HL-60 (cell line): ENCODE results near the gene ZNF496.

ENCODE experiments used
- DNase-seq, 2 experiments: peaks; one replicate each; pipeline ENCODE4 v3.0.0-alpha.2; 2010 to 2020; ENCODE audit warnings: low read depth in 1 of 2, low spot score in 1 of 2
- H3K27ac ChIP-seq: fragments of 250-450 bp; sonication (Bioruptor Pico); replicated peaks from 2 replicates; pipeline ENCODE4 v1.5.1; 2020; ENCODE audit warnings: mild to moderate bottlenecking, moderate library complexity
- H3K27me3 ChIP-seq: fragments of 250-450 bp; sonication (Bioruptor Pico); 2 replicates; pipeline ENCODE4 v1.5.1; 2021; ENCODE audit warnings: mild to moderate bottlenecking, moderate library complexity; ENCODE audit not compliant: insufficient read depth, poor library complexity, severe bottlenecking
- H3K4me3 ChIP-seq: replicated peaks from 2 replicates; pipeline ENCODE4 v1.5.1; 2011; ENCODE audit warnings: mild to moderate bottlenecking, control low read depth, low read length; ENCODE audit not compliant: insufficient read depth
- GABPA ChIP-seq: IDR thresholded peaks from 2 replicates; pipeline ENCODE4 v1.6.1; 2012; ENCODE audit warnings: low read depth
- POLR2AphosphoS5 ChIP-seq: IDR thresholded peaks from 2 replicates; pipeline ENCODE4 v1.6.1; 2012; ENCODE audit warnings: low read depth
- SPI1 ChIP-seq: IDR thresholded peaks from 2 replicates; pipeline ENCODE4 v1.6.1; 2012; ENCODE audit warnings: low read depth, mild to moderate bottlenecking, borderline replicate concordance
- TF ChIP-seq, protein P1 (sequence below): IDR thresholded peaks from 2 replicates; pipeline ENCODE4 v1.6.1; 2012; ENCODE audit warnings: low read depth; ENCODE audit not compliant: insufficient replicate concordance
- TF ChIP-seq, protein P2 (sequence below): IDR thresholded peaks from one replicate; pipeline ENCODE4 v1.5.1; 2011; ENCODE audit warnings: low read length, control low read depth, inconsistent platforms; ENCODE audit not compliant: insufficient read depth

Gene ZNF496

GRCh38 chr1:247352175-247352574 is 20.5 kb upstream of the ZNF496 start:
- H3K27ac ChIP-seq, result no peak overlapping the region
- no peak for DNase-seq

DNA sequence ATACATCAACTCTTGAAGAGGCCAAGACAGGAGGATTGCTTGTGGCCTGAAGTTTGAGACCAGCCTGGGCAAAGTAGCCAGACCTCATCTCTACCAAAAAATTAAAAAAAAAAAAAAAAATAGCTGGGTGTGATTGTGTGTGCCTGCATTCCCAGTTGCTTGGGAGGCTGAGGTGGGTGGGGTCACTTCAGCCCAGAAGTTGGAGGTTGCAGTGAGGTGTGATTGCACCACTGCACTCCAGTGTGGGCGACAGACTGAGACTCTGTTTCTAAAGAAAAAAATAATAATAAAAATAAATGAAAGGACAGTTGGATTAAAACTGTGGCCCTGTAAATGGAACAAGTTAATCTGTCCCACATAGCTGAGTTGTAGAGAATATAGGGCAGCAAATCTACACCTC is 18.9 kb upstream of the ZNF496 start:
- TF ChIP-seq, protein P1, sequence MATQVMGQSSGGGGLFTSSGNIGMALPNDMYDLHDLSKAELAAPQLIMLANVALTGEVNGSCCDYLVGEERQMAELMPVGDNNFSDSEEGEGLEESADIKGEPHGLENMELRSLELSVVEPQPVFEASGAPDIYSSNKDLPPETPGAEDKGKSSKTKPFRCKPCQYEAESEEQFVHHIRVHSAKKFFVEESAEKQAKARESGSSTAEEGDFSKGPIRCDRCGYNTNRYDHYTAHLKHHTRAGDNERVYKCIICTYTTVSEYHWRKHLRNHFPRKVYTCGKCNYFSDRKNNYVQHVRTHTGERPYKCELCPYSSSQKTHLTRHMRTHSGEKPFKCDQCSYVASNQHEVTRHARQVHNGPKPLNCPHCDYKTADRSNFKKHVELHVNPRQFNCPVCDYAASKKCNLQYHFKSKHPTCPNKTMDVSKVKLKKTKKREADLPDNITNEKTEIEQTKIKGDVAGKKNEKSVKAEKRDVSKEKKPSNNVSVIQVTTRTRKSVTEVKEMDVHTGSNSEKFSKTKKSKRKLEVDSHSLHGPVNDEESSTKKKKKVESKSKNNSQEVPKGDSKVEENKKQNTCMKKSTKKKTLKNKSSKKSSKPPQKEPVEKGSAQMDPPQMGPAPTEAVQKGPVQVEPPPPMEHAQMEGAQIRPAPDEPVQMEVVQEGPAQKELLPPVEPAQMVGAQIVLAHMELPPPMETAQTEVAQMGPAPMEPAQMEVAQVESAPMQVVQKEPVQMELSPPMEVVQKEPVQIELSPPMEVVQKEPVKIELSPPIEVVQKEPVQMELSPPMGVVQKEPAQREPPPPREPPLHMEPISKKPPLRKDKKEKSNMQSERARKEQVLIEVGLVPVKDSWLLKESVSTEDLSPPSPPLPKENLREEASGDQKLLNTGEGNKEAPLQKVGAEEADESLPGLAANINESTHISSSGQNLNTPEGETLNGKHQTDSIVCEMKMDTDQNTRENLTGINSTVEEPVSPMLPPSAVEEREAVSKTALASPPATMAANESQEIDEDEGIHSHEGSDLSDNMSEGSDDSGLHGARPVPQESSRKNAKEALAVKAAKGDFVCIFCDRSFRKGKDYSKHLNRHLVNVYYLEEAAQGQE, result no peak
- no peak for TF ChIP-seq GABPA
- no peak for TF ChIP-seq SPI1
- TF ChIP-seq, protein P2, sequence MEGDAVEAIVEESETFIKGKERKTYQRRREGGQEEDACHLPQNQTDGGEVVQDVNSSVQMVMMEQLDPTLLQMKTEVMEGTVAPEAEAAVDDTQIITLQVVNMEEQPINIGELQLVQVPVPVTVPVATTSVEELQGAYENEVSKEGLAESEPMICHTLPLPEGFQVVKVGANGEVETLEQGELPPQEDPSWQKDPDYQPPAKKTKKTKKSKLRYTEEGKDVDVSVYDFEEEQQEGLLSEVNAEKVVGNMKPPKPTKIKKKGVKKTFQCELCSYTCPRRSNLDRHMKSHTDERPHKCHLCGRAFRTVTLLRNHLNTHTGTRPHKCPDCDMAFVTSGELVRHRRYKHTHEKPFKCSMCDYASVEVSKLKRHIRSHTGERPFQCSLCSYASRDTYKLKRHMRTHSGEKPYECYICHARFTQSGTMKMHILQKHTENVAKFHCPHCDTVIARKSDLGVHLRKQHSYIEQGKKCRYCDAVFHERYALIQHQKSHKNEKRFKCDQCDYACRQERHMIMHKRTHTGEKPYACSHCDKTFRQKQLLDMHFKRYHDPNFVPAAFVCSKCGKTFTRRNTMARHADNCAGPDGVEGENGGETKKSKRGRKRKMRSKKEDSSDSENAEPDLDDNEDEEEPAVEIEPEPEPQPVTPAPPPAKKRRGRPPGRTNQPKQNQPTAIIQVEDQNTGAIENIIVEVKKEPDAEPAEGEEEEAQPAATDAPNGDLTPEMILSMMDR, result no peak
- no peak for TF ChIP-seq POLR2AphosphoS5
- Histone ChIP-seq H3K27ac (no peak overlapping the region), H3K27me3 (no peaks in the 10 kb centered on the region), H3K4me3 (no peak overlapping the region)
- no peak for DNase-seq

More at GRCh38 chr1:247352175-247352574, 20.5 kb upstream of the ZNF496 start:
- Histone ChIP-seq H3K4me3 (no peak overlapping the region), H3K27me3 (no peaks in the 10 kb centered on the region)
- TF ChIP-seq POLR2AphosphoS5, result no peak
- no peak for TF ChIP-seq SPI1
- TF ChIP-seq, protein P2, result no peak
- TF ChIP-seq GABPA, result no peak
- TF ChIP-seq, protein P1, result no peak

DNA sequence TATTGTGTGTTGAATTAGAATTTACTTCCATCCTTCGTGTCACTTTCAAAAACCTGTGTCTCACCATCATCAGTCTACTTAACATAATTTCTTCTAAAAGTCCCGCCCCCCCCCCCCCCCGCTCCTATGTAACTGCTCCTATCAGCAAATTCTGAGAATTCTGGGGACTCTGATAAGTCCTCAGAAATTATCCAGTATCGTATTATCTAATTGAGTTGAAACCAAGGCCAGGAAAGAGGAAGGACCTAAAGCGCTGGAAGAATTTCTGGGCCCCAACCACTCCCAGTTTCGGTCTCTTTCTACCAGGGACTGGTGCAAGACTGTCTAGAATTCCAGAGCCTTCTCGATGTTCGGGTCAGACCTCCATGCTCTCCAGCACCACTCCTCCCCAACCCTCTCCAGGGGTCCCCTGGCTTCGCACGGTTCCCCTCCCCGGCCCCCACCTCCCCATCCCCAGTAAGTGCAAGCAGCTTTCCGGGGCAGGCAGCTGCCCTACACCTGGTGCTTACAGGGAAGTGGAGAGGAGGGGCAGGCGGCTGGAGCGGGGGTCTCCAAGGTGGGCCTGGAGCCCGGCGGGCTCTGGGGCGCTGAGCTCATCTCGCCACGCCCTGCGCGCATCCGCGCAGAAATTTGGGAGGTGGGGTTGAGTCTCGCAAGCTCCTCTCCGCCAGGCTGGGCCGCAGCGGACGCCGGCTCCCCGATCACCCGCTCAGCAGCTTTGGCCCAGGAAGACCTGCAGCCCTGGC is 16.0 kb upstream of the ZNF496 start:
- Histone ChIP-seq H3K27ac (no peak overlapping the region), H3K27me3 (no peaks in the 10 kb centered on the region), H3K4me3 (no peak overlapping the region)
- DNase-seq, result no peak
- TF ChIP-seq POLR2AphosphoS5 (no peak), SPI1 (no peak), GABPA (no peak)
- TF ChIP-seq, protein P2, result no peak
- TF ChIP-seq, protein P1, result no peak
